Measurements from ENCODE around the gene ADAMTS10. TPM values are rescaled to one million over a fixed set of nuclear protein-coding genes. Genes with fewer than 3 reads are reported as not detected.
A peak's percentile ranks its signal among the peaks of the same experiment; 100 is the strongest.

The ADAMTS10 gene
- total RNA-seq, 4 donors from 2014 or later: 5.2 to 62.8 (median 20.7) TPM

DNA sequence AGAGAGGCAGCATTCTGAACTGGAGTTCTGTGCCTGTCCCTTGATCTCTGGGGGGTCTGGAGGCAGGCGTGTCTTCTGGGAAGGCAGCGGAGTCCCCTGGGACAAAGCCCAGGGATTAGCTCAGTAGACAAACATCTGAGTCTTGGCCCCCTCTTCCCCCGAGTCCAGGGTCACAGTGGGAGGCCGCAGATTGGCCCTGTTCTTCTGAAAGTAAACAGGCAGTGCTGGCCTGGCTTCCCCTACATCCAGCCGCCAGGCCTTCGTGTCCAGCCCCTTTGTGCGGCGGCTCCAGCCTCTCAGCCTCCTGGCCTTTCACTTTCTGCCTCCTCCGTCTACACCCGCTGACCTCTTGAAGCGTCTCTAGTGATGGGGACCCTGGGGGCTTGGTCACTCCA, 20.9 kb upstream of the ADAMTS10 start:
- in situ Hi-C loops (cut with MboI; ENCODE audit: low pct_ligation_motif_present in 1 of 4, low pct_unique_long_range_greater_than_20kb in 1 of 4, low sequenced_read_pairs in 3 of 4): no loop called here
- DNase-seq: peak; percentile 29

DNA sequence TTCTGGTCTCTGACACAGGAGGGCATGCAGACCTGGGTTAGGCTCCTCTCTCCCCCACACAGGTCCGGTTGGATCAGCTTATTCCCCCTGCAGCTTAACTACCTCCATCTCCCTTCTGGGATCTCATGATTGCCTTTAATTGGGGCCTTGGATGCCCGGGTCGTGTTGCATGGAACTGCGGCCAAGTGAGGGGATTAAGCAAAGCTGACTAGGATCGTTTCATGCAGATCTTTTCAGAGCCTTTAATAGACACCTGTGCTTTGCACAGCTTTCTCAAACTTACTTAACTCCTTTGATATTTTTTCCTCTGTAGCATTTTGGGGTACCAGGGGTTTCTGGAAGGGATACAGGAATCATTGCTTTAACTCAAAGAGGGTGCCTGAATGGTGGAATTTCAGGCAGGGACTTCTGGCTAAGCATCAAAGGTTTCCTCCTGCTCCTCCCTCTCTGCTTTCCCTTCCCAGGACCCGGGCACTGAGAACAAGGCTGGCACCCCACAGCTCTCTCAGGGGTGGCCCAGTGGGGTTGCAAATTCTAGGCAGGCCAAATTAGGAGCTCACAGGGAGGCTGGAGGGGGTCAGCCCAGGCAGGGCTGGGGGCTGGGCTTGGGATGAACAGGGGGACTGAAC, 20.4 kb upstream of the ADAMTS10 start:
- WGBS, 2 donors (ENCODE audit: low coverage in 1 of 2): 45% methylated on average over 6 of the region's 6 CpGs; no CpG with 5 or more reads in 1 of the 2 donors
- Histone ChIP-seq H3K27ac (peak overlapping the region; percentile 43 to 67 (median 50)), H3K36me3 (no peaks in the 10 kb centered on the region), H3K27me3 (no peaks in the 10 kb centered on the region), H3K4me1 (peaks cover 0 to 4% (median 0%) of the 10 kb centered on the region in 4 donors), H3K4me3 (no peak overlapping the region), H3K9me3 (no peaks in the 10 kb centered on the region)
- intact Hi-C loops (cut with DNase I; ENCODE audit: low total_unique reads) (no loop called here), in situ Hi-C loops (cut with MboI; ENCODE audit: low pct_ligation_motif_present in 1 of 4, low pct_unique_long_range_greater_than_20kb in 1 of 4, low sequenced_read_pairs in 3 of 4) (no loop called here)
- no peak for DNase-seq
- TF ChIP-seq POLR2AphosphoS5 (IDR thresholded peaks at IDR 0.05): no peak
- TF ChIP-seq POLR2A (IDR thresholded peaks at IDR 0.05): no peak
- TF ChIP-seq EP300 (IDR thresholded peaks at IDR 0.05; ENCODE audit: low read depth): no peak
- TF ChIP-seq, protein P1, sequence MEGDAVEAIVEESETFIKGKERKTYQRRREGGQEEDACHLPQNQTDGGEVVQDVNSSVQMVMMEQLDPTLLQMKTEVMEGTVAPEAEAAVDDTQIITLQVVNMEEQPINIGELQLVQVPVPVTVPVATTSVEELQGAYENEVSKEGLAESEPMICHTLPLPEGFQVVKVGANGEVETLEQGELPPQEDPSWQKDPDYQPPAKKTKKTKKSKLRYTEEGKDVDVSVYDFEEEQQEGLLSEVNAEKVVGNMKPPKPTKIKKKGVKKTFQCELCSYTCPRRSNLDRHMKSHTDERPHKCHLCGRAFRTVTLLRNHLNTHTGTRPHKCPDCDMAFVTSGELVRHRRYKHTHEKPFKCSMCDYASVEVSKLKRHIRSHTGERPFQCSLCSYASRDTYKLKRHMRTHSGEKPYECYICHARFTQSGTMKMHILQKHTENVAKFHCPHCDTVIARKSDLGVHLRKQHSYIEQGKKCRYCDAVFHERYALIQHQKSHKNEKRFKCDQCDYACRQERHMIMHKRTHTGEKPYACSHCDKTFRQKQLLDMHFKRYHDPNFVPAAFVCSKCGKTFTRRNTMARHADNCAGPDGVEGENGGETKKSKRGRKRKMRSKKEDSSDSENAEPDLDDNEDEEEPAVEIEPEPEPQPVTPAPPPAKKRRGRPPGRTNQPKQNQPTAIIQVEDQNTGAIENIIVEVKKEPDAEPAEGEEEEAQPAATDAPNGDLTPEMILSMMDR (IDR thresholded peaks at IDR 0.05): no peak

More for the DNA sequence above, 20.9 kb upstream of the ADAMTS10 start:
- intact Hi-C loops (cut with DNase I; ENCODE audit: low total_unique reads): no loop called here
- Histone ChIP-seq H3K27ac (peak overlapping the region; percentile 43 to 67 (median 50)), H3K4me1 (peaks cover 0 to 4% (median 0%) of the 10 kb centered on the region in 4 donors), H3K27me3 (no peaks in the 10 kb centered on the region), H3K4me3 (no peak overlapping the region), H3K36me3 (no peaks in the 10 kb centered on the region), H3K9me3 (no peaks in the 10 kb centered on the region)
- TF ChIP-seq, protein P1 (IDR thresholded peaks at IDR 0.05): no peak
- 53 to 60% methylated on average over 1 to 11 of the region's 11 CpGs for WGBS, 2 donors (ENCODE audit: low coverage in 1 of 2)

DNA sequence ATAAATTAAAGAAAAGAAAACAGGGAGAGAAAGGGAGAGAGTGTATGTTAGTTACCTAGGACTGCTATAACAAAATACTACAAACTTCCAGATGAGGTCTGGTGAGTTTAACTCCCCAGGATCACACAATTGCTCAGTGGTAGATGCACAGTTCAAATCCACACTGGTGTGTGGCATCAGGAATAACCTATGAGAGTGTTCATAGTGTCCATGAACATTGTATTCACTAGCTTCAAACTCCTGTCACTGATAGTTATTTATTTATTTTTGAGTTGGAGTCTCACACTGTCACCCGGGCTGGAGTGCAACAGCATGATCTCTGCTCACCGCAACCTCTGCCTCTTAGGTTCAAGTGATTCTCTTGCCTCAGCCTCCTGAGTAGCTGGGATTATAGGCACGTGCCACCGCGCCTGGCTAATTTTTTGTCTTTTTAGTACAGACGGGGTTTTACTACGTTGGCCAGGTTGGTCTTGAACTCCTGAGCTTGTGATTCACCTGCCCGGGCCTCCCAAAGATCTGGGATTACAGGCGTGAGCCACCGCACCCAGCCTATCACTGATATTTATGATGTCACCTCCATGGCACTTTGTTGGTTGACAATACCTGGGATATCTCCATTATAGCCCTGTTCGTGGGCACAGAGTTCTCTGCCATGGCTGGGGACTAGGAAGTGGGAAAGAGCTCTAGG, 19.6 kb upstream of the ADAMTS10 start, which contains the start of gene NFILZ:
TSS of gene NFILZ (plus strand) at position 638 of the 688 bp plus-strand sequence. CDS start 46,133 bp downstream, outside the sequence.
- no peaks in the 10 kb centered on the region for H3K9me3 ChIP-seq
- intact Hi-C loops (cut with DNase I; ENCODE audit: low total_unique reads): no loop called here

DNA sequence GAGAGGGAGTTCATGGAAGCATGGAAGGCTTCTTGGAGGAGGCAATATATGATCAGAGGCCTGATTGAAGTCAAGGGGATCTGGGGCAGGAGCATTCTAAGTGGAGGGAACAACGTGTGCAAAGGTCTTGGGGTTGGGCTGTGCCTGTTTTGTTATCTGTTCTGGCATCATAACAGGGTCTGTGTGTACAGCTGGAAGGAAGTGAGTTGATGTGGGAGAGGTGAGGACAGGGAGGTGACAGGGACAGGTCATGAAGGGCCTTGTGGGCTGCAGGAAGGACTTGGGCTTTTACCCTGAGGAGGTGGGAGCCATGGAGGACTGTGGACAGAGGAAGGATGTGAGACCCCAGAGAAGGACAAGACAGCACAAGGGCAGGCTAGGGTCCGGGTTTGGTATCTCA, 18.7 kb upstream of the ADAMTS10 start:
- no peaks in the 10 kb centered on the region for H3K36me3 ChIP-seq
- H3K4me1 ChIP-seq: peaks cover 0 to 4% (median 0%) of the 10 kb centered on the region in 4 donors
- no peak for DNase-seq
- intact Hi-C loops (cut with DNase I; ENCODE audit: low total_unique reads) (no loop called here), in situ Hi-C loops (cut with MboI; ENCODE audit: low pct_ligation_motif_present in 1 of 4, low pct_unique_long_range_greater_than_20kb in 1 of 4, low sequenced_read_pairs in 3 of 4) (no loop called here)
- TF ChIP-seq EP300 (IDR thresholded peaks at IDR 0.05; ENCODE audit: low read depth) (no peak), POLR2A (IDR thresholded peaks at IDR 0.05) (no peak), POLR2AphosphoS5 (IDR thresholded peaks at IDR 0.05) (no peak)
- TF ChIP-seq, protein P1 (IDR thresholded peaks at IDR 0.05): no peak
- H3K4me3 ChIP-seq: no peak overlapping the region
- no peaks in the 10 kb centered on the region for H3K27me3 ChIP-seq
- no peaks in the 10 kb centered on the region for H3K9me3 ChIP-seq
- no peak overlapping the region for H3K27ac ChIP-seq
- WGBS, 2 donors (ENCODE audit: low coverage in 1 of 2): 83 to 88% methylated on average over 2 of the region's 2 CpGs

More for the DNA sequence above, 19.6 kb upstream of the ADAMTS10 start, which contains the start of gene NFILZ:
- in situ Hi-C loops (cut with MboI; ENCODE audit: low pct_ligation_motif_present in 1 of 4, low pct_unique_long_range_greater_than_20kb in 1 of 4, low sequenced_read_pairs in 3 of 4): no loop called here
- H3K27ac ChIP-seq: peak within 1 kb of the TSS; percentile 43 to 67 (median 50)
- H3K27me3 ChIP-seq: no peaks in the 10 kb centered on the region
- no peak for DNase-seq
- no peak for TF ChIP-seq EP300 (IDR thresholded peaks at IDR 0.05; ENCODE audit: low read depth)
- H3K4me3 ChIP-seq: no peak within 1 kb of the TSS
- no peaks in the 10 kb centered on the region for H3K36me3 ChIP-seq
- WGBS, 2 donors (ENCODE audit: low coverage in 1 of 2): 83 to 91% methylated on average over 1 to 10 of the region's 11 CpGs
- H3K4me1 ChIP-seq: peaks cover 0 to 4% (median 0%) of the 10 kb centered on the region in 4 donors
